Measurements from ENCODE around the gene ACSF3. TPM values are rescaled to one million over a fixed set of nuclear protein-coding genes. Genes with fewer than 3 reads are reported as not detected.
A peak's percentile ranks its signal among the peaks of the same experiment; 100 is the strongest.
"Not testable (repeated sequence)": the region's sequence is repeated elsewhere in the genome, so short reads cannot be mapped to it uniquely, and the experiment has no call there.

Gene ACSF3
- total RNA-seq, 1 donor from 2014 or later: 41.6 TPM

GRCh38 chr16:89089120-89089519, 4.5 kb upstream of the ACSF3 start:
- H3K27me3 Mint-ChIP-seq: peaks cover 19% of the 10 kb centered on the region
- H3K27ac Mint-ChIP-seq: no peak overlapping the region
- no peak for DNase-seq
- H3K4me3 Mint-ChIP-seq: no peak overlapping the region
- peaks cover under 1% of the 10 kb centered on the region for H3K36me3 Mint-ChIP-seq (ENCODE audit: low read depth)
- H3K4me1 Mint-ChIP-seq: peaks cover 2% of the 10 kb centered on the region
- H3K9me3 Mint-ChIP-seq: no peaks in the 10 kb centered on the region
- intact Hi-C loops (cut with micrococcal nuclease): no loop called here

GRCh38 chr16:89090182-89090630, 3.4 kb upstream of the ACSF3 start:
- intact Hi-C loops (cut with micrococcal nuclease): loop anchor here (10.0 kb wide), 2 partner anchors 125 to 145 kb away; partner anchors contain the start of gene ZNF778
- no peaks in the 10 kb centered on the region for H3K9me3 Mint-ChIP-seq
- peaks cover 5% of the 10 kb centered on the region for H3K36me3 Mint-ChIP-seq (ENCODE audit: low read depth)
- peaks cover 13% of the 10 kb centered on the region for H3K4me1 Mint-ChIP-seq
- H3K27me3 Mint-ChIP-seq: peaks cover 19% of the 10 kb centered on the region
- H3K4me3 Mint-ChIP-seq: no peak overlapping the region
- DNase-seq: no peak
- H3K27ac Mint-ChIP-seq: no peak overlapping the region

- intact Hi-C loops (cut with micrococcal nuclease): loop anchor here (10.0 kb wide), 2 partner anchors 124 to 146 kb away; partner anchors contain the start of gene ZNF778
- Mint-ChIP-seq H3K36me3 (ENCODE audit: low read depth) (peaks cover 6% of the 10 kb centered on the region), H3K4me1 (peaks cover 15% of the 10 kb centered on the region), H3K4me3 (no peak overlapping the region), H3K27ac (no peak overlapping the region), H3K27me3 (peaks cover 19% of the 10 kb centered on the region), H3K9me3 (no peaks in the 10 kb centered on the region)
- no peak for DNase-seq
Observed at GRCh38 chr16:89090669-89091426, 2.8 kb upstream of the ACSF3 start.

- H3K27ac Mint-ChIP-seq: peak overlapping the region; percentile 54
Observed at GRCh38 chr16:89092013-89092412, 1.6 kb upstream of the ACSF3 start.

GRCh38 chr16:89093252-89093601, 425 bp upstream of the ACSF3 start:
- Mint-ChIP-seq H3K27ac (peak overlapping the region; percentile 74), H3K36me3 (ENCODE audit: low read depth) (peaks cover 14% of the 10 kb centered on the region), H3K4me3 (peak overlapping the region; percentile 72), H3K4me1 (peaks cover 39% of the 10 kb centered on the region), H3K27me3 (peaks cover 16% of the 10 kb centered on the region)
- not testable (repeated sequence) for H3K9me3 Mint-ChIP-seq, DNase-seq
- intact Hi-C loops (cut with micrococcal nuclease): loop anchor here (10.0 kb wide), 2 partner anchors 122 to 148 kb away; partner anchors contain the start of gene ZNF778

More at GRCh38 chr16:89092013-89092412, 1.6 kb upstream of the ACSF3 start:
- Mint-ChIP-seq H3K4me1 (peaks cover 27% of the 10 kb centered on the region), H3K9me3 (no peaks in the 10 kb centered on the region), H3K4me3 (peak overlapping the region; percentile 52), H3K27me3 (peaks cover 19% of the 10 kb centered on the region), H3K36me3 (ENCODE audit: low read depth) (peaks cover 11% of the 10 kb centered on the region)
- no peak for DNase-seq
- intact Hi-C loops (cut with micrococcal nuclease): loop anchor here (10.0 kb wide), 2 partner anchors 123 to 147 kb away; partner anchors contain the start of gene ZNF778

GRCh38 chr16:89094252-89094879, 714 bp downstream of the ACSF3 start:
- Mint-ChIP-seq H3K4me1 (peaks cover 47% of the 10 kb centered on the region), H3K4me3 (peak overlapping the region; percentile 99), H3K27me3 (peaks cover 16% of the 10 kb centered on the region), H3K36me3 (ENCODE audit: low read depth) (peaks cover 16% of the 10 kb centered on the region), H3K27ac (peak overlapping the region; percentile 95), H3K9me3 (no peaks in the 10 kb centered on the region)
- intact Hi-C loops (cut with micrococcal nuclease): loop anchor here (10.0 kb wide), 2 partner anchors 120 to 150 kb away; partner anchors contain the start of gene ZNF778
- DNase-seq: peak; percentile 74

GRCh38 chr16:89094880-89095258, 1.2 kb downstream of the ACSF3 start:
- Mint-ChIP-seq H3K36me3 (ENCODE audit: low read depth) (peaks cover 20% of the 10 kb centered on the region), H3K4me3 (peak overlapping the region; percentile 99), H3K4me1 (peaks cover 51% of the 10 kb centered on the region), H3K27ac (peak overlapping the region; percentile 95), H3K9me3 (no peaks in the 10 kb centered on the region), H3K27me3 (peaks cover 16% of the 10 kb centered on the region)
- intact Hi-C loops (cut with micrococcal nuclease): loop anchor here (10.0 kb wide), 2 partner anchors 120 to 150 kb away; partner anchors contain the start of gene ZNF778
- no peak for DNase-seq

GRCh38 chr16:89095491-89095951, 1.9 kb downstream of the ACSF3 start:
- intact Hi-C loops (cut with micrococcal nuclease): loop anchor here (10.0 kb wide), 2 partner anchors 119 to 151 kb away; partner anchors contain the start of gene ZNF778
- H3K9me3 Mint-ChIP-seq: no peaks in the 10 kb centered on the region
- peaks cover 56% of the 10 kb centered on the region for H3K4me1 Mint-ChIP-seq
- no peak for DNase-seq
- peaks cover 16% of the 10 kb centered on the region for H3K27me3 Mint-ChIP-seq
- no peak overlapping the region for H3K27ac Mint-ChIP-seq
- peak overlapping the region; percentile 99 for H3K4me3 Mint-ChIP-seq
- peaks cover 22% of the 10 kb centered on the region for H3K36me3 Mint-ChIP-seq (ENCODE audit: low read depth)

- DNase-seq: no peak
- intact Hi-C loops (cut with micrococcal nuclease): loop anchor here (10.0 kb wide), 2 partner anchors 119 to 151 kb away; partner anchors contain the start of gene ZNF778
- Mint-ChIP-seq H3K9me3 (no peaks in the 10 kb centered on the region), H3K36me3 (ENCODE audit: low read depth) (peaks cover 25% of the 10 kb centered on the region), H3K4me1 (peaks cover 57% of the 10 kb centered on the region), H3K27me3 (peaks cover 11% of the 10 kb centered on the region), H3K4me3 (peak overlapping the region; percentile 86), H3K27ac (peak overlapping the region; percentile 98)
Observed at GRCh38 chr16:89096042-89096717, 2.5 kb downstream of the ACSF3 start.

GRCh38 chr16:89096768-89097391, 3.2 kb downstream of the ACSF3 start:
- peak; percentile 88 for DNase-seq
- Mint-ChIP-seq H3K27me3 (peaks cover 5% of the 10 kb centered on the region), H3K27ac (peak overlapping the region; percentile 98), H3K4me3 (peak overlapping the region; percentile 86), H3K4me1 (peaks cover 64% of the 10 kb centered on the region), H3K9me3 (no peaks in the 10 kb centered on the region), H3K36me3 (ENCODE audit: low read depth) (peaks cover 32% of the 10 kb centered on the region)
- intact Hi-C loops (cut with micrococcal nuclease): loop anchor here (1.0 to 10.0 kb wide), 4 partner anchors 18 to 152 kb away; partner anchors contain the start of gene ZNF778

- Mint-ChIP-seq H3K27ac (peak overlapping the region; percentile 98), H3K4me3 (peak overlapping the region; percentile 86), H3K4me1 (peaks cover 62% of the 10 kb centered on the region), H3K27me3 (peaks cover under 1% of the 10 kb centered on the region), H3K9me3 (no peaks in the 10 kb centered on the region), H3K36me3 (ENCODE audit: low read depth) (peaks cover 33% of the 10 kb centered on the region)
- no peak for DNase-seq
- intact Hi-C loops (cut with micrococcal nuclease): loop anchor here (1.0 to 10.0 kb wide), 4 partner anchors 18 to 153 kb away; partner anchors contain the start of gene ZNF778
Observed at GRCh38 chr16:89097392-89097772, 3.7 kb downstream of the ACSF3 start.

- Mint-ChIP-seq H3K27me3 (no peaks in the 10 kb centered on the region), H3K4me3 (peak overlapping the region; percentile 86), H3K36me3 (ENCODE audit: low read depth) (peaks cover 43% of the 10 kb centered on the region), H3K4me1 (peaks cover 64% of the 10 kb centered on the region), H3K27ac (peak overlapping the region; percentile 98), H3K9me3 (no peaks in the 10 kb centered on the region)
- intact Hi-C loops (cut with micrococcal nuclease): loop anchor here (10.0 kb wide), 2 partner anchors 116 to 154 kb away; partner anchors contain the start of gene ZNF778
- DNase-seq: no peak
Observed at GRCh38 chr16:89098767-89099430, 5.2 kb downstream of the ACSF3 start.
